ENCODE measurements around the gene KRT37.

Gene KRT37

GRCh38 chr17:41415411-41415810, 9.0 kb downstream of the KRT37 start:
- DNase-seq, result no peak
- H3K27me3 ChIP-seq (ENCODE audit: insufficient read depth, low read depth, severe bottlenecking), result peaks cover 100% of the 10 kb centered on the region
- no peak overlapping the region for H3K27ac ChIP-seq
- no peak for TF ChIP-seq CTCF (IDR thresholded peaks at IDR 0.05; ENCODE audit: low read depth, low read length)
- H3K4me3 ChIP-seq (ENCODE audit: low read depth, low read length), result no peak overlapping the region
- H3K36me3 ChIP-seq, result no peaks in the 10 kb centered on the region
- peaks cover 12% of the 10 kb centered on the region for H3K9me3 ChIP-seq (ENCODE audit: severe bottlenecking)

GRCh38 chr17:41413982-41414381, 10.4 kb downstream of the KRT37 start:
- no peak for DNase-seq
- Histone ChIP-seq H3K4me3 (ENCODE audit: low read depth, low read length) (no peak overlapping the region), H3K9me3 (ENCODE audit: severe bottlenecking) (peaks cover 9% of the 10 kb centered on the region), H3K36me3 (no peaks in the 10 kb centered on the region), H3K27me3 (ENCODE audit: insufficient read depth, low read depth, severe bottlenecking) (peaks cover 100% of the 10 kb centered on the region), H3K27ac (no peak overlapping the region)
- TF ChIP-seq CTCF (IDR thresholded peaks at IDR 0.05; ENCODE audit: low read depth, low read length), result no peak

GRCh38 chr17:41413353-41413957, 10.9 kb downstream of the KRT37 start:
- TF ChIP-seq CTCF (IDR thresholded peaks at IDR 0.05; ENCODE audit: low read depth, low read length), result no peak

GRCh38 chr17:41411072-41411840, 13.1 kb downstream of the KRT37 start:
- H3K27ac ChIP-seq, result no peak overlapping the region
- no peaks in the 10 kb centered on the region for H3K36me3 ChIP-seq
- H3K9me3 ChIP-seq (ENCODE audit: severe bottlenecking), result peaks cover 9% of the 10 kb centered on the region
- DNase-seq, result no peak
- H3K4me3 ChIP-seq (ENCODE audit: low read depth, low read length), result no peak overlapping the region
- peaks cover 100% of the 10 kb centered on the region for H3K27me3 ChIP-seq (ENCODE audit: insufficient read depth, low read depth, severe bottlenecking)
- TF ChIP-seq CTCF (IDR thresholded peaks at IDR 0.05; ENCODE audit: low read depth, low read length), result no peak

More at GRCh38 chr17:41413353-41413957, 10.9 kb downstream of the KRT37 start:
- Histone ChIP-seq H3K9me3 (ENCODE audit: severe bottlenecking) (peaks cover 9% of the 10 kb centered on the region), H3K27me3 (ENCODE audit: insufficient read depth, low read depth, severe bottlenecking) (peaks cover 100% of the 10 kb centered on the region), H3K27ac (no peak overlapping the region), H3K36me3 (no peaks in the 10 kb centered on the region), H3K4me3 (ENCODE audit: low read depth, low read length) (no peak overlapping the region)
- DNase-seq, result no peak

GRCh38 chr17:41407226-41407625, 17.2 kb downstream of the KRT37 start:
- DNase-seq, result no peak
- TF ChIP-seq CTCF (IDR thresholded peaks at IDR 0.05; ENCODE audit: low read depth, low read length), result no peak
- H3K4me3 ChIP-seq (ENCODE audit: low read depth, low read length), result no peak overlapping the region
- H3K36me3 ChIP-seq, result no peaks in the 10 kb centered on the region
- peaks cover 6% of the 10 kb centered on the region for H3K9me3 ChIP-seq (ENCODE audit: severe bottlenecking)
- H3K27me3 ChIP-seq (ENCODE audit: insufficient read depth, low read depth, severe bottlenecking), result peaks cover 100% of the 10 kb centered on the region
- H3K27ac ChIP-seq, result no peak overlapping the region
